ENCODE results near the gene BCL2L1. TPM values are rescaled to one million over a fixed set of nuclear protein-coding genes. Genes with fewer than 3 reads are reported as not detected.
"Not testable (repeated sequence)": the region's sequence is repeated elsewhere in the genome, so short reads cannot be mapped to it uniquely, and the experiment has no call there.

BCL2L1 gene
- total RNA-seq, 1 donor from 2014 or later: 174 TPM

GRCh38 chr20:31654534-31654933 lies 68.1 kb downstream of the BCL2L1 start:
- intact Hi-C loops (cut with DNase I): no loop called here
- ATAC-seq (no peak), DNase-seq (no peak)
- Histone ChIP-seq H3K27ac (no peak overlapping the region), H3K4me1 (no peaks in the 10 kb centered on the region), H3K36me3 (no peaks in the 10 kb centered on the region), H3K4me3 (no peak overlapping the region), H3K27me3 (no peaks in the 10 kb centered on the region), H3K9me3 (no peaks in the 10 kb centered on the region)
- no peak for TF ChIP-seq CTCF (IDR thresholded peaks at IDR 0.05)

- intact Hi-C loops (cut with DNase I): no loop called here
- H3K27me3 ChIP-seq: no peaks in the 10 kb centered on the region
- no peak for TF ChIP-seq CTCF (IDR thresholded peaks at IDR 0.05)
- DNase-seq (no peak), ATAC-seq (no peak)
- H3K27ac ChIP-seq: no peak overlapping the region
- no peaks in the 10 kb centered on the region for H3K36me3 ChIP-seq
- H3K4me3 ChIP-seq: no peak overlapping the region
- H3K9me3 ChIP-seq: no peaks in the 10 kb centered on the region
- H3K4me1 ChIP-seq: no peaks in the 10 kb centered on the region
Observed at GRCh38 chr20:31653561-31653960, 69.1 kb downstream of the BCL2L1 start.

GRCh38 chr20:31652917-31653396 lies 69.7 kb downstream of the BCL2L1 start:
- Histone ChIP-seq H3K27ac (no peak overlapping the region), H3K9me3 (no peaks in the 10 kb centered on the region), H3K4me1 (no peaks in the 10 kb centered on the region), H3K27me3 (no peaks in the 10 kb centered on the region), H3K36me3 (no peaks in the 10 kb centered on the region), H3K4me3 (no peak overlapping the region)
- intact Hi-C loops (cut with DNase I): no loop called here
- TF ChIP-seq CTCF (IDR thresholded peaks at IDR 0.05): no peak
- ATAC-seq (no peak), DNase-seq (no peak)

- H3K4me3 ChIP-seq; H3K36me3 ChIP-seq; ATAC-seq; H3K9me3 ChIP-seq; intact Hi-C loops (cut with DNase I); H3K4me1 ChIP-seq; H3K27me3 ChIP-seq; H3K27ac ChIP-seq; DNase-seq: not testable (repeated sequence)
Observed at GRCh38 chr20:31648104-31648503, 74.6 kb downstream of the BCL2L1 start.

GRCh38 chr20:31644701-31645100 lies 78.0 kb downstream of the BCL2L1 start:
- Histone ChIP-seq H3K4me3 (no peak overlapping the region), H3K36me3 (no peaks in the 10 kb centered on the region), H3K4me1 (no peaks in the 10 kb centered on the region), H3K27ac (no peak overlapping the region), H3K27me3 (no peaks in the 10 kb centered on the region), H3K9me3 (no peaks in the 10 kb centered on the region)
- no peak for ATAC-seq
- DNase-seq: no peak
- intact Hi-C loops (cut with DNase I): no loop called here
- no peak for TF ChIP-seq CTCF (IDR thresholded peaks at IDR 0.05)

- no peaks in the 10 kb centered on the region for H3K9me3 ChIP-seq
- H3K4me1 ChIP-seq: no peaks in the 10 kb centered on the region
- no peak overlapping the region for H3K27ac ChIP-seq
- no peak overlapping the region for H3K4me3 ChIP-seq
- intact Hi-C loops (cut with DNase I): no loop called here
- no peak for ATAC-seq
- TF ChIP-seq CTCF (IDR thresholded peaks at IDR 0.05): no peak
- H3K36me3 ChIP-seq: no peaks in the 10 kb centered on the region
- H3K27me3 ChIP-seq: no peaks in the 10 kb centered on the region
- DNase-seq: no peak
Observed at GRCh38 chr20:31643522-31643921, 79.1 kb downstream of the BCL2L1 start.

All from upper lobe of right lung (tissue), 1 donor.